Measurements from ENCODE around the gene ZAR1L. TPM values are rescaled to one million over a fixed set of nuclear protein-coding genes. Genes with fewer than 3 reads are reported as not detected.

The ZAR1L gene
- total and polyA plus RNA-seq, 9 of the 15 experiments (the other 6 are each of a cell fraction or from before 2014, with no cell fraction given) = not detected

DNA sequence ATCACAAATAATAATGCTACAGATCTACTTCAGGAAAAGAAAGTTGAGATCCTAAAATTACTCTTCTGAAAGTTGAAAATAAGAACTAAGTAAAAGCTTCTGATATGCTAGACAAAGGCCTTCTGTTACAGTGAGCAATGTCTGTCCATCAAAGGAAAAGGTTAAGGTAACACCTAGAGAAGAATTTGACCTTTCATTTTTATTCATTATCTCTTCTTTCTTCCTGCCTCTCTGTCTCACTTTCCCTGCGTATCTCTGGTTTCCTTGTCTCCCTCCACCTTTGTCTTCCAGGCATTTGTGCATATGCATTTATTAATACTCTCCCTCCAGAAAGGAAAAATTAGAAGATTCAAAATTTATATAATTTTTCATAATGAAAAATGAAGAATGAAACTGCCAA lies 49.0 kb downstream of the ZAR1L start (continued):
- TF ChIP-seq, protein P1, sequence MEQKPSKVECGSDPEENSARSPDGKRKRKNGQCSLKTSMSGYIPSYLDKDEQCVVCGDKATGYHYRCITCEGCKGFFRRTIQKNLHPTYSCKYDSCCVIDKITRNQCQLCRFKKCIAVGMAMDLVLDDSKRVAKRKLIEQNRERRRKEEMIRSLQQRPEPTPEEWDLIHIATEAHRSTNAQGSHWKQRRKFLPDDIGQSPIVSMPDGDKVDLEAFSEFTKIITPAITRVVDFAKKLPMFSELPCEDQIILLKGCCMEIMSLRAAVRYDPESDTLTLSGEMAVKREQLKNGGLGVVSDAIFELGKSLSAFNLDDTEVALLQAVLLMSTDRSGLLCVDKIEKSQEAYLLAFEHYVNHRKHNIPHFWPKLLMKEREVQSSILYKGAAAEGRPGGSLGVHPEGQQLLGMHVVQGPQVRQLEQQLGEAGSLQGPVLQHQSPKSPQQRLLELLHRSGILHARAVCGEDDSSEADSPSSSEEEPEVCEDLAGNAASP (IDR thresholded peaks at IDR 0.05) = no peak
- TF ChIP-seq, protein P2, sequence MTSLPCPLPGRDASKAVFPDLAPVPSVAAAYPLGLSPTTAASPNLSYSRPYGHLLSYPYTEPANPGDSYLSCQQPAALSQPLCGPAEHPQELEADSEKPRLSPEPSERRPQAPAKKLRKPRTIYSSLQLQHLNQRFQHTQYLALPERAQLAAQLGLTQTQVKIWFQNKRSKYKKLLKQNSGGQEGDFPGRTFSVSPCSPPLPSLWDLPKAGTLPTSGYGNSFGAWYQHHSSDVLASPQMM (CRISPR knock-in tag; IDR thresholded peaks at IDR 0.05) = no peak
- TF ChIP-seq XRCC4 (IDR thresholded peaks at IDR 0.05; ENCODE audit: extremely low read depth, insufficient read depth, insufficient read length) (no peak), ASH1L (IDR thresholded peaks at IDR 0.05; ENCODE audit: borderline replicate concordance, low read depth, partially characterized antibody) (no peak), PHF20 (IDR thresholded peaks at IDR 0.05; ENCODE audit: partially characterized antibody) (no peak), FOXK1 (CRISPR knock-in tag; IDR thresholded peaks at IDR 0.05; ENCODE audit: borderline replicate concordance) (no peak)

DNA sequence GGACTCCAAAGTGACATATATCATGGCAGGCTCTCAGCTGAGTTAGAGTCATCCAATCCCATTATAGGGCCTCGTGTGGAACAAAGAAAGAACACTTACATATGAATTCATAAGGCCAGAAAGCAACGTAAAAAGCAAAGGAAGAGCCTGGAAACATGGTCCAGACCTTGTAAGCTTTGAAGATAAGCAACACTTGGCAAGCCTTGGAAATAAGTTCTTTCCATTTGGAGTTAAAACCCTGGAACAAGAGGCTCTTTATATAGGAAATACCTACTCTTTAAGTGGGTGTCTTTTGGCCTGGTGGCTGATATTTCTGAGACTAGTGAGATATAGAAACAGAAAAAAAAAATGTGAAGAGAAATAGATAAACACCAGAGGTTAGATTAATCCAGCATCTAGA lies 49.4 kb downstream of the ZAR1L start:
- FAIRE-seq = no peak
- Histone ChIP-seq H4K20me1 (replicated peaks; ENCODE audit: control insufficient read depth, insufficient read depth, low read length) (no peaks in the 10 kb centered on the region), H3K4me1 (replicated peaks in 1 of 2; ENCODE audit: control insufficient read depth in 2 of 2, insufficient read depth in 2 of 2, low read length in 2 of 2) (peaks cover 0 to 4% of the 10 kb centered on the region in 2 experiments; a peak in 4 of 5 replicates)
- TF ChIP-seq, protein P3, sequence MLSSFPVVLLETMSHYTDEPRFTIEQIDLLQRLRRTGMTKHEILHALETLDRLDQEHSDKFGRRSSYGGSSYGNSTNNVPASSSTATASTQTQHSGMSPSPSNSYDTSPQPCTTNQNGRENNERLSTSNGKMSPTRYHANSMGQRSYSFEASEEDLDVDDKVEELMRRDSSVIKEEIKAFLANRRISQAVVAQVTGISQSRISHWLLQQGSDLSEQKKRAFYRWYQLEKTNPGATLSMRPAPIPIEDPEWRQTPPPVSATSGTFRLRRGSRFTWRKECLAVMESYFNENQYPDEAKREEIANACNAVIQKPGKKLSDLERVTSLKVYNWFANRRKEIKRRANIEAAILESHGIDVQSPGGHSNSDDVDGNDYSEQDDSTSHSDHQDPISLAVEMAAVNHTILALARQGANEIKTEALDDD (IDR thresholded peaks at IDR 0.05) = no peak
- TF ChIP-seq, protein P4, sequence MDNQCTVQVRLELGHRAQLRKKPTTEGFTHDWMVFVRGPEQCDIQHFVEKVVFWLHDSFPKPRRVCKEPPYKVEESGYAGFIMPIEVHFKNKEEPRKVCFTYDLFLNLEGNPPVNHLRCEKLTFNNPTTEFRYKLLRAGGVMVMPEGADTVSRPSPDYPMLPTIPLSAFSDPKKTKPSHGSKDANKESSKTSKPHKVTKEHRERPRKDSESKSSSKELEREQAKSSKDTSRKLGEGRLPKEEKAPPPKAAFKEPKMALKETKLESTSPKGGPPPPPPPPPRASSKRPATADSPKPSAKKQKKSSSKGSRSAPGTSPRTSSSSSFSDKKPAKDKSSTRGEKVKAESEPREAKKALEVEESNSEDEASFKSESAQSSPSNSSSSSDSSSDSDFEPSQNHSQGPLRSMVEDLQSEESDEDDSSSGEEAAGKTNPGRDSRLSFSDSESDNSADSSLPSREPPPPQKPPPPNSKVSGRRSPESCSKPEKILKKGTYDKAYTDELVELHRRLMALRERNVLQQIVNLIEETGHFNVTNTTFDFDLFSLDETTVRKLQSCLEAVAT (IDR thresholded peaks at IDR 0.05) = no peak
- no peak for TF ChIP-seq MTF1 (CRISPR knock-in tag; IDR thresholded peaks at IDR 0.05; ENCODE audit: borderline replicate concordance)
- TF ChIP-seq, protein P5, sequence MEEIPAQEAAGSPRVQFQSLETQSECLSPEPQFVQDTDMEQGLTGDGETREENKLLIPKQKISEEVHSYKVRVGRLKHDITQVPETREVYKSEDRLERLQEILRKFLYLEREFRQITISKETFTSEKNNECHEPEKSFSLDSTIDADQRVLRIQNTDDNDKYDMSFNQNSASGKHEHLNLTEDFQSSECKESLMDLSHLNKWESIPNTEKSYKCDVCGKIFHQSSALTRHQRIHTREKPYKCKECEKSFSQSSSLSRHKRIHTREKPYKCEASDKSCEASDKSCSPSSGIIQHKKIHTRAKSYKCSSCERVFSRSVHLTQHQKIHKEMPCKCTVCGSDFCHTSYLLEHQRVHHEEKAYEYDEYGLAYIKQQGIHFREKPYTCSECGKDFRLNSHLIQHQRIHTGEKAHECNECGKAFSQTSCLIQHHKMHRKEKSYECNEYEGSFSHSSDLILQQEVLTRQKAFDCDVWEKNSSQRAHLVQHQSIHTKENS (CRISPR knock-in tag; IDR thresholded peaks at IDR 0.05) = no peak

More for the DNA sequence above, 49.4 kb downstream of the ZAR1L start:
- BruUV-seq (replicated peaks) = no TSS peak
- DNase-seq (ENCODE audit: extremely low read depth in 1 of 4, low spot score in 3 of 4) = no peak
- intact Hi-C loops (cut with micrococcal nuclease) (no loop called here), in situ Hi-C loops (cut with MboI) (no loop called here)
- 4% methylated on average over 2 of the region's 2 CpGs for WGBS (ENCODE audit: insufficient coverage, low coverage, missing lambda C conversion rate)
- no peaks in the 10 kb centered on the region for H3K79me2 ChIP-seq (ENCODE audit: control insufficient read depth, insufficient read depth, low read length)
- no peak overlapping the region for H2AFZ ChIP-seq (ENCODE audit: low read depth, low read length)
- no peak overlapping the region for H3K27ac ChIP-seq (ENCODE audit: extremely low read depth, low read depth, low read length)
- H3K27me3 ChIP-seq (ENCODE audit: control insufficient read depth in 2 of 2, insufficient read depth in 2 of 2, low read length in 2 of 2) = peaks cover 0 to 3% of the 10 kb centered on the region in 2 experiments; a peak in 3 of 5 replicates
- no peaks in the 10 kb centered on the region for H3K9me1 ChIP-seq (ENCODE audit: control insufficient read depth, insufficient read depth, low read length)
- no peak for ATAC-seq
- no peaks in the 10 kb centered on the region for H3K36me3 ChIP-seq (ENCODE audit: control insufficient read depth, insufficient read depth, low read length)
- H3K9ac ChIP-seq (ENCODE audit: insufficient read depth in 1 of 2, low read depth in 2 of 2, low read length in 2 of 2) = no peak overlapping the region
- CTCF ChIA-PET (ENCODE audit: low intra/inter-chr PET ratio) = no interaction called here
- POLR2A ChIA-PET = no interaction called here
- H3K9me3 ChIP-seq (replicated peaks; ENCODE audit: control insufficient read depth, insufficient read depth, low read depth, low read length) = no peaks in the 10 kb centered on the region
- no peak overlapping the region for H3K4me3 ChIP-seq
- H3K4me2 ChIP-seq (ENCODE audit: insufficient read depth, low read length) = no peak overlapping the region

Measured in K562 (cell line).